A549 (cell line): ENCODE measurements around the gene SMAD3. TPM values are rescaled to one million over a fixed set of nuclear protein-coding genes. Genes with fewer than 3 reads are reported as not detected.

Experiments used
- ATAC-seq, 2 experiments: fragments of 200-7000 bp in 1 of 2; fragments of >200 bp in 1 of 2; cut with Nextera tagmentation in 1 of 2; cut with Tn5 transposase in 1 of 2; 3 replicates each; pipeline versions ENCODE4 v1.8.0 to v1.9.1; 2018 to 2020; ENCODE audit warnings: mild to moderate bottlenecking in 1 of 2, moderate library complexity in 1 of 2
- CTCF ChIA-PET: fragments of 300-600 bp; sonication (Branson Sonifier 250); formaldehyde crosslinking; extraction: SDS; loops from one replicate; lab custom pipeline; 2021; ENCODE audit warnings: antibody characterized with exemption, inconsistent platforms; lab: Yijun Ruan, JAX
- POLR2A ChIA-PET: fragments of 350-600 bp; formaldehyde crosslinking; extraction: SDS; loops from one replicate; lab custom pipeline; 2021; ENCODE audit warnings: antibody characterized with exemption, inconsistent platforms; lab: Yijun Ruan, JAX
- DNase-seq, 2 experiments: peaks; one replicate each; pipeline versions ENCODE4 v3.0.0 to v3.0.0-alpha.2; 2011 to 2016; ENCODE audit warnings: low read depth in 1 of 2, low spot score in 1 of 2
- FAIRE-seq: peaks from 2 replicates; lab custom pipeline; 2011; peaks lifted over from hg19 to GRCh38; lab: Jason Lieb, UNC
- H3K27ac ChIP-seq, 2 experiments: fragments of >200 bp; sonication (Bioruptor Twin); formaldehyde crosslinking; 3 replicates each; pipeline ENCODE4 v1.5.1; 2016 to 2017
- H3K4me1 ChIP-seq: fragments of >200 bp; sonication (Bioruptor Twin); formaldehyde crosslinking; 3 replicates; pipeline ENCODE4 v1.6.1; 2016
- H3K4me2 ChIP-seq: fragments of >200 bp; sonication (Bioruptor Twin); formaldehyde crosslinking; 3 replicates; pipeline ENCODE4 v1.6.1; 2016
- H3K4me3 ChIP-seq: fragments of >200 bp; sonication (Bioruptor Twin); formaldehyde crosslinking; 3 replicates; pipeline ENCODE4 v1.5.1; 2016
- H3K9me3 ChIP-seq: fragments of >200 bp; sonication (Bioruptor Twin); formaldehyde crosslinking; 3 replicates; pipeline ENCODE4 v1.6.1; 2016
- ATOH8 ChIP-seq: fragments of 250-450 bp; sonication (Bioruptor Pico); IDR thresholded peaks from 2 replicates; pipeline ENCODE4 v1.5.0; 2020; ENCODE audit warnings: low read depth, mild to moderate bottlenecking, moderate library complexity
- BCL3 ChIP-seq: fragments of >200 bp; sonication (Bioruptor Twin); formaldehyde crosslinking; IDR thresholded peaks from 3 replicates; pipeline ENCODE4 v1.6.1; 2016
- CBX8 ChIP-seq: fragments of 200-600 bp; sonication (generic); IDR thresholded peaks from 2 replicates; pipeline ENCODE4 v1.6.1; 2016
- CHD4 ChIP-seq: fragments of 200-600 bp; sonication (generic); IDR thresholded peaks from 2 replicates; pipeline ENCODE4 v1.6.1; 2016; ENCODE audit warnings: antibody characterized with exemption, mild to moderate bottlenecking, borderline replicate concordance
- E2F6 ChIP-seq: IDR thresholded peaks from 2 replicates; pipeline ENCODE4 v1.6.1; 2012; ENCODE audit warnings: low read depth, borderline replicate concordance
- ESRRA ChIP-seq: fragments of 150-350 bp; IDR thresholded peaks from 2 replicates; pipeline ENCODE4 v1.6.1; 2014; ENCODE audit warnings: mild to moderate bottlenecking, low read length, borderline replicate concordance
- HDAC2 ChIP-seq: fragments of 200-600 bp; sonication (generic); IDR thresholded peaks from 2 replicates; pipeline ENCODE4 v1.6.1; 2016
- HES2 ChIP-seq: fragments of >200 bp; sonication (Bioruptor Twin); formaldehyde crosslinking; IDR thresholded peaks from 2 replicates; pipeline ENCODE4 v1.6.1; 2016
- HOXA7 ChIP-seq: fragments of 250-450 bp; sonication (Bioruptor Pico); IDR thresholded peaks from 2 replicates; pipeline ENCODE4 v1.5.0; 2020; ENCODE audit warnings: mild to moderate bottlenecking, moderate library complexity
- JUN ChIP-seq, 2 experiments: fragments of >200 bp; sonication (Bioruptor Twin); formaldehyde crosslinking; IDR thresholded peaks; 2 replicates in 1 of 2; 3 replicates in 1 of 2; pipeline ENCODE4 v1.6.1; 2016 to 2017
- MAX ChIP-seq: IDR thresholded peaks from 2 replicates; pipeline ENCODE4 v1.6.1; 2012
- MAZ ChIP-seq: fragments of 150-350 bp; IDR thresholded peaks from 2 replicates; pipeline ENCODE4 v1.6.1; 2014; ENCODE audit warnings: antibody characterized with exemption, low read depth, low read length, borderline replicate concordance
- NFE2L2 ChIP-seq: fragments of 150-350 bp; conservative IDR thresholded peaks from 2 replicates; pipeline ENCODE4 v1.6.1; 2014; ENCODE audit warnings: low read length
- POLR2AphosphoS2 ChIP-seq: conservative IDR thresholded peaks from 2 replicates; pipeline ENCODE4 v1.6.1; 2012; ENCODE audit warnings: low read length, improper control_type of control experiment, inconsistent platforms
- RCOR1 ChIP-seq: fragments of 150-350 bp; IDR thresholded peaks from 2 replicates; pipeline ENCODE4 v1.6.1; 2014; ENCODE audit warnings: antibody characterized with exemption, low read length, low read depth
- RNF2 ChIP-seq: fragments of 200-600 bp; sonication (generic); IDR thresholded peaks from 2 replicates; pipeline ENCODE4 v1.6.1; 2016; ENCODE audit warnings: low read depth, mild to moderate bottlenecking, antibody characterized with exemption, moderate library complexity, borderline replicate concordance
- TFCP2L1 ChIP-seq: fragments of 250-450 bp; sonication (Bioruptor Pico); IDR thresholded peaks from 2 replicates; pipeline ENCODE4 v1.5.0; 2021; ENCODE audit warnings: mild to moderate bottlenecking
- USF2 ChIP-seq: fragments of 450-650 bp; IDR thresholded peaks from 2 replicates; pipeline ENCODE4 v1.6.1; 2014; ENCODE audit warnings: antibody characterized with exemption
- ZFP36 ChIP-seq: fragments of 450-650 bp; IDR thresholded peaks from 2 replicates; pipeline ENCODE4 v1.6.1; 2014; ENCODE audit warnings: borderline replicate concordance; ENCODE audit not compliant: partially characterized antibody
- ZSCAN20 ChIP-seq: fragments of 250-450 bp; sonication (Bioruptor Pico); IDR thresholded peaks from 2 replicates; pipeline ENCODE4 v1.8.0; 2022; ENCODE audit warnings: mild to moderate bottlenecking, moderate library complexity
- WGBS: methylation state at CpG from one replicate; pipeline ENCODE4 v1.1.6; 2017; ENCODE audit errors: missing lambda C conversion rate; 5-methylcytosine and 5-hydroxymethylcytosine counted together
- polyA plus RNA-seq, 4 experiments: library from polyadenylated mRNA; depleted of rRNA in 3 of 4; stranded (reverse); fragments of >200 nt; fragmentation: RNase III in 1 of 4; extraction: RNeasy Plus Mini Kit Qiagen cat#74134 plus additional on column Dnase treatment in 1 of 4; gene quantifications; 2 replicates in 3 of 4; 3 replicates in 1 of 4; pipeline ENCODE4 v1.2.3, GENCODE V29; 2011 to 2017

Gene SMAD3
- polyA plus RNA-seq, 2 of the 4 experiments (the other 2 are of a cell fraction): 74.6 to 77.2 TPM

GRCh38 chr15:67163180-67163579 lies 97.8 kb downstream of the SMAD3 start (continued):
- TF ChIP-seq NFE2L2: no peak

GRCh38 chr15:67164401-67164791 lies 99.0 kb downstream of the SMAD3 start:
- H3K4me3 ChIP-seq: no peak overlapping the region
- peak overlapping the region; percentile 39 to 79; a peak in 5 of 6 replicates for H3K27ac ChIP-seq
- ChIA-PET CTCF (interaction anchor here (0.6 to 1.8 kb wide), 7 partner anchors 9 to 118 kb away, joined by 3 to 5 read pairs (median 4); no protein-coding TSS in a partner anchor), POLR2A (interaction anchor here (1.0 kb wide), 1 partner anchor 30 kb away, joined by 3 read pairs; no protein-coding TSS in a partner anchor)
- peaks cover 94% of the 10 kb centered on the region for H3K4me1 ChIP-seq
- TF ChIP-seq NFE2L2: no peak
- TF ChIP-seq JUN (IDR thresholded peaks at IDR 0.05): no peak
- no peak for TF ChIP-seq ZFP36
- no peak for TF ChIP-seq CBX8
- TF ChIP-seq HDAC2: no peak
- no peak for TF ChIP-seq ESRRA
- no peak for TF ChIP-seq BCL3
- no peak for TF ChIP-seq POLR2AphosphoS2
- TF ChIP-seq RNF2: no peak
- no peak for TF ChIP-seq MAZ
- no peak for TF ChIP-seq TFCP2L1
- TF ChIP-seq RCOR1: no peak
- no peak for TF ChIP-seq E2F6
- TF ChIP-seq USF2: no peak
- TF ChIP-seq HES2: no peak
- TF ChIP-seq ATOH8 (CRISPR knock-in tag): no peak
- no peak for TF ChIP-seq MAX
- TF ChIP-seq HOXA7: no peak
- no peak for TF ChIP-seq ZSCAN20 (CRISPR knock-in tag)
- TF ChIP-seq CHD4: no peak
- FAIRE-seq (no peak), DNase-seq (no peak), ATAC-seq (peak in 1 of 2 experiments; percentile 11; a peak in 3 of 6 replicates)
- 0 out of 3 replicates have a peak overlapping the region, but pooled peaks have one; percentile 1 for H3K4me2 ChIP-seq
- WGBS: 68% methylated on average over 5 of the region's 5 CpGs
- no peaks in the 10 kb centered on the region for H3K9me3 ChIP-seq

GRCh38 chr15:67164811-67165253 lies 99.4 kb downstream of the SMAD3 start:
- H3K4me1 ChIP-seq: peaks cover 92% of the 10 kb centered on the region

More at GRCh38 chr15:67164811-67165253, 99.4 kb downstream of the SMAD3 start:
- no peaks in the 10 kb centered on the region for H3K9me3 ChIP-seq
- ChIA-PET CTCF (interaction anchor here (1.1 to 1.8 kb wide), 7 partner anchors 10 to 219 kb away, joined by 3 to 5 read pairs (median 4); no protein-coding TSS in a partner anchor), POLR2A (interaction anchor here (1.0 kb wide), 1 partner anchor 31 kb away, joined by 3 read pairs; no protein-coding TSS in a partner anchor)
- H3K4me3 ChIP-seq: no peak overlapping the region
- TF ChIP-seq POLR2AphosphoS2 (0 out of 2 replicates have a peak, but pooled peaks have one; percentile 29), CBX8 (no peak)
- TF ChIP-seq, all 56 proteins: peak for 1
- FAIRE-seq (no peak), DNase-seq (no peak), ATAC-seq (peak in 1 of 2 experiments; percentile 18; a peak in 3 of 6 replicates)
- peak overlapping the region; percentile 39 to 79; a peak in 5 of 6 replicates for H3K27ac ChIP-seq
- 82% methylated on average over 17 of the region's 17 CpGs for WGBS
- H3K4me2 ChIP-seq: no peak overlapping the region
